ENCODE results near the gene ARFGAP3.

GRCh38 chr22:42763965-42764480 lies 93.0 kb downstream of the ARFGAP3 start:
- TF ChIP-seq CTCF (conservative IDR thresholded peaks at IDR 0.05; ENCODE audit: low read length) (no peak), EZH2phosphoT487 (IDR thresholded peaks at IDR 0.05; ENCODE audit: borderline replicate concordance) (no peak)

Measured in Loucy (cell line).